ENCODE data around the gene PLA2G12B.

Gene PLA2G12B

DNA sequence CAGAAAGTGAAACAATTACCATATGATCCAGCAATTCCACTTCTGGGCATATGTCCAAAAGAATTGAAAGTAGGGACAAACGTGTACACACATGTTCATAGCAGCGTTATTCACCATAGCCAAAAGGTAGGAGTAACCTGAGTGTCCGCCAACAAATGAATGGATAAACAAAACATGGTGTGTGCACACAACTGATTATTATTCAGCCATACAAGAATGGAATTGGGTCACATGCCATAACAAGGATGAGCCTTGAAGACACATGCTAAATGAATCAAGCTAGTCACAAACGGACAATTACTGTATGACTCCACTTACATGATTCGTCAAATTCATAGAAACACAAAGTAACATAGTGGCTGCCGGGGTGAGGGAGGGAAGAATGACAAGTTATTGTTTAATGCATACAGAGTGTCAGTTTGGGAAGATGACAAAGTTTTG, 65.2 kb downstream of the PLA2G12B start:
- Histone ChIP-seq H3K9me3 (ENCODE audit: control insufficient read depth, low read length) (no peaks in the 10 kb centered on the region), H3K27me3 (replicated peaks; ENCODE audit: control insufficient read depth, insufficient read depth, low read length) (no peaks in the 10 kb centered on the region), H3K9ac (ENCODE audit: low read length) (no peak overlapping the region), H3K36me3 (ENCODE audit: control insufficient read depth, insufficient read depth, low read length, severe bottlenecking) (peaks cover 34% of the 10 kb centered on the region), H3K4me3 (ENCODE audit: low read length) (no peak overlapping the region), H3K4me1 (ENCODE audit: control insufficient read depth, insufficient read depth, low read length) (no peaks in the 10 kb centered on the region)
- DNase-seq (ENCODE audit: low read depth): no peak

DNA sequence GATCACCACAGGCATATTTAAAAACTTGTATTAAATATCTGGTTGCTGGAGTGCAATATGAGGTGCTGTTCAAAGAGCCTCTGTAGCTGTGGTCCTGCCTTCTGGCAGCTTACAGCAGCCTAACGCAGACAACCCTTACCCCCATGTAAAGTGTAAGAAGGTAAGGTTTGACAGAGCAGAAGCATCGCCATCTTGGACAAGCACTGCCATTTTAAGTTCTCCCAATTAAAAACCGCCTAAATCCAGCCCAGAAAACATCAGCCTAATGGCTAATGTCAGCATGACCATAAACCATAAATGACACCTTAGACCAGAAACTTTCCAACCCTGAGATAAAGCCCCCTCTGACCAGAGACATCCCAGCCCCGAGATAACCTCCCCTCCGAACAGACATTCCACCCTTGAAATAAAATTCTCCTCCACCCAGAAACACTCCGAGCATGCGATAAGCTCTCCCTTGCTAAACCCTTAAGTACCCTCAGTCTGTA, 66.4 kb downstream of the PLA2G12B start:
- Histone ChIP-seq H3K4me3 (ENCODE audit: low read length) (no peak overlapping the region), H3K4me1 (ENCODE audit: control insufficient read depth, insufficient read depth, low read length) (no peaks in the 10 kb centered on the region), H3K9ac (ENCODE audit: low read length) (no peak overlapping the region), H3K27me3 (replicated peaks; ENCODE audit: control insufficient read depth, insufficient read depth, low read length) (no peaks in the 10 kb centered on the region), H3K9me3 (ENCODE audit: control insufficient read depth, low read length) (no peaks in the 10 kb centered on the region), H3K36me3 (ENCODE audit: control insufficient read depth, insufficient read depth, low read length, severe bottlenecking) (peaks cover 39% of the 10 kb centered on the region)
- no peak for DNase-seq (ENCODE audit: low read depth)

DNA sequence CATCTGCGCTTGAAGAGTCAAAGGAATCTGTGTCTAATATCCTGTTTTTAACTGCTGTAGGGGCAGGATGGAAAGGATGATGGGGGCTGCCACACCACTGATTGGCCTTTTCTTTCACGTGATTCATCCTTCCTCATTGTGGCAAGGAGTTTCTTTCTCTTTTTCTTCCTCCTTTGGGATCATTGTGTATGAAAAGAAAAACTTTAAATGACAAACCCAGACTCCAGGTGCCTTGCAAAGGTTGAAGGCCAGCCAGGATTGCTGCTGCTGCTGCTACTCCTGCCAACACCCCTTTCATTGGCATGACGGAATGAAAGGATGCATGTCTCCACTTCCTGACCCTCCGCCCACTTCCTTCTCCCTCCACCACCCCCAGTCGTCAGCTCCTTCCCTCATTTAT, 67.6 kb downstream of the PLA2G12B start:
- no peak overlapping the region for H3K9ac ChIP-seq (ENCODE audit: low read length)
- no peak overlapping the region for H3K4me3 ChIP-seq (ENCODE audit: low read length)

GRCh38 chr10:72886621-72887020, 68.0 kb downstream of the PLA2G12B start:
- Histone ChIP-seq H3K4me1 (ENCODE audit: control insufficient read depth, insufficient read depth, low read length) (no peaks in the 10 kb centered on the region), H3K9ac (ENCODE audit: low read length) (no peak overlapping the region), H3K9me3 (ENCODE audit: control insufficient read depth, low read length) (no peaks in the 10 kb centered on the region), H3K36me3 (ENCODE audit: control insufficient read depth, insufficient read depth, low read length, severe bottlenecking) (peaks cover 39% of the 10 kb centered on the region), H3K27me3 (replicated peaks; ENCODE audit: control insufficient read depth, insufficient read depth, low read length) (no peaks in the 10 kb centered on the region), H3K4me3 (ENCODE audit: low read length) (no peak overlapping the region)
- no peak for DNase-seq (ENCODE audit: low read depth)

More for the DNA sequence above, 67.6 kb downstream of the PLA2G12B start:
- Histone ChIP-seq H3K9me3 (ENCODE audit: control insufficient read depth, low read length) (no peaks in the 10 kb centered on the region), H3K27me3 (replicated peaks; ENCODE audit: control insufficient read depth, insufficient read depth, low read length) (no peaks in the 10 kb centered on the region), H3K36me3 (ENCODE audit: control insufficient read depth, insufficient read depth, low read length, severe bottlenecking) (peaks cover 39% of the 10 kb centered on the region), H3K4me1 (ENCODE audit: control insufficient read depth, insufficient read depth, low read length) (no peaks in the 10 kb centered on the region)
- no peak for DNase-seq (ENCODE audit: low read depth)

DNA sequence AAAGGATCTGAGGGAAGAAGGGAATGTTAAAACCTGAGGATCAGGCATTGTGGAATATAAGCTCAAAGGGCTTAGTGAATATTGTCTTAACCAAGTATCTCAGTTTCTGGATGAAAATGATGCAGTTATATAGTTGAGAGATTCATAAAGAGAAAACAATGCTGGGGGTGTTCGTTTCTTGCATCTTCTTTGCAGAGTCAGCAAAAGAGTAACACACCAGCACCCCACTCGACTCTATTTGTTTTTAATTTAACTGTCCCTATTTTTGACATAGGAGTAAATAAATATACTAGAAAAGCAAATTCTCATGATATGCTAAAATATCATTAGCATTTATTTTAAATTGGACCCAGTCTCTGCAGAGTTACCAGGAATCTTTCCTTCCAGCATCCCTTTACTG, 68.7 kb downstream of the PLA2G12B start:
- Histone ChIP-seq H3K9me3 (ENCODE audit: control insufficient read depth, low read length) (no peaks in the 10 kb centered on the region), H3K9ac (ENCODE audit: low read length) (no peak overlapping the region), H3K36me3 (ENCODE audit: control insufficient read depth, insufficient read depth, low read length, severe bottlenecking) (peaks cover 39% of the 10 kb centered on the region), H3K4me3 (ENCODE audit: low read length) (no peak overlapping the region), H3K27me3 (replicated peaks; ENCODE audit: control insufficient read depth, insufficient read depth, low read length) (no peaks in the 10 kb centered on the region), H3K4me1 (ENCODE audit: control insufficient read depth, insufficient read depth, low read length) (no peaks in the 10 kb centered on the region)
- no peak for DNase-seq (ENCODE audit: low read depth)
